ENCODE measurements around the gene TMEM147.

TMEM147 gene, protein sequence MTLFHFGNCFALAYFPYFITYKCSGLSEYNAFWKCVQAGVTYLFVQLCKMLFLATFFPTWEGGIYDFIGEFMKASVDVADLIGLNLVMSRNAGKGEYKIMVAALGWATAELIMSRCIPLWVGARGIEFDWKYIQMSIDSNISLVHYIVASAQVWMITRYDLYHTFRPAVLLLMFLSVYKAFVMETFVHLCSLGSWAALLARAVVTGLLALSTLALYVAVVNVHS

DNA sequence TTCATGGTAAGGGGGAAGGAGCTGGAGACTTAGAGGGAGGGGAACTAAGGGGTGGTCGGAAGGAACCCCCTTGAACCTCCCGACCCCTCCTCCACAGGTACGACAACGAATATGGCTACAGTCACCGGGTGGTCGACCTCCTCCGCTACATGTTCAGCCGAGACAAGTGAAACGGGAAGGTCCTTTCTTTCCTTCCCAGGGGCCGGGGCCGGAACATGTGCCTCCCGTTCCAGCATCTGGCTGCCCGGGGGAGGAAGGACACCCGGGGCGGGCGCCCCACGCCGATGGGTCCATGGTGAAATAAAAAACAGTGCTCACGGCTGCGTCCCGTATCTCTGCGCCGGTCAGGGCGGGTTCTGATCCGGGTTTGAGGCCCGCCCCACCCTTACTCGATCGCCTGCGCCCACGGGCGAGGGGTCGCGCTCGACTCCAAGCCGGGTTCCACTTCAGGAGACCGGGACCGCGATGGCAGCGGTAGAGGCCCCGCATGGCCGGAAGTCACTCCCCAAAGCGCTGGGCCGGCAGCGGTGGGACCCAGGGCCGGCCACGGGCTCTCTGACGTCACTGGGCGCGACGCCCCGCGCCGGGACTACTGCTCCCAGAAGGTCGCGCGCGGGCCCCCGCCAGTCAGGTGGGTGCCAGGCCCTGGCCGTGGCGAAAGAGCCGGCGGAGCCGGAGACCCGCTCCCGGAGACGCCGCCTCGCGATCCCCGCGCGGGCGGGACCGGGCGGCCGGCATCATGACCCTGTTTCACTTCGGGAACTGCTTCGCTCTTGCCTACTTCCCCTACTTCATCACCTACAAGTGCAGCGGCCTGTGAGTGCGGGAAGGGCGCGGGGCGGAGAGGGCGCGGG, at the start of gene TMEM147:
Gene TMEM147, plus strand, starts transcription at position 626 of the 854 bp plus-strand sequence. Its CDS starts 114 bp downstream, at position 740.
- H3K27ac Mint-ChIP-seq: peak within 1 kb of the TSS; percentile 73
- H3K4me1 Mint-ChIP-seq: peaks cover 34% of the 10 kb centered on the region
- peak; percentile 69 to 84 for DNase-seq (ENCODE audit: low spot score in 2 of 2)
- H3K27me3 Mint-ChIP-seq: no peaks in the 10 kb centered on the region
- peak within 1 kb of the TSS; percentile 89 for H3K4me3 Mint-ChIP-seq
- no peaks in the 10 kb centered on the region for H3K9me3 Mint-ChIP-seq
- peak; percentile 92 for ATAC-seq (ENCODE audit: low read depth)
- peaks cover 13% of the 10 kb centered on the region for H3K36me3 Mint-ChIP-seq

DNA sequence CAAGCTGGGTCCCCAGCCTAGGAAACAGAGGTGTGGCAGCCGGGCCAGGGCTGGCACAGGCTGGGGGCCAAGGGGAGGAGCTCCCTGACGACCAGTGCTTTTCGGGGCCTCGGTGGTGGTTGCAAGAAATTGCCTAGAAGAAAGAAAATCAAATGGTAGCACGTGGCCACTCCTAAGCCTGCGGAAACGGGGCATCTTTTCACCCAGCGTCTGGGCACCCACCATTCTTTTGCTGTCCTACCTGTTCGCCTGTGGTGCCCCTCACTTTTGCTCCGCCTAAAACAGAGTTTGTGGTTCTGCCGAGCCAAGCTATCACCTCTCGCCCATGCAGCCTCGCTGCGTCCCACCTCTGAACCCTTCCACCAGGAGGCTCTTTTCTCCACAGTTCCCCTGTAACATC, 48.0 kb upstream of the TMEM147 start:
- H3K4me1 Mint-ChIP-seq: peaks cover 7% of the 10 kb centered on the region

GRCh38 chr19:35498220-35498619, 47.2 kb upstream of the TMEM147 start:
- Mint-ChIP-seq H3K4me3 (no peak overlapping the region), H3K27ac (no peak overlapping the region), H3K9me3 (no peaks in the 10 kb centered on the region), H3K36me3 (no peaks in the 10 kb centered on the region), H3K4me1 (peaks cover 7% of the 10 kb centered on the region), H3K27me3 (peaks cover 14% of the 10 kb centered on the region)
- ATAC-seq (ENCODE audit: low read depth) (no peak), DNase-seq (ENCODE audit: low spot score in 2 of 2) (no peak)

More for the DNA sequence above, 48.0 kb upstream of the TMEM147 start:
- no peaks in the 10 kb centered on the region for H3K9me3 Mint-ChIP-seq
- peaks cover 12% of the 10 kb centered on the region for H3K27me3 Mint-ChIP-seq
- no peaks in the 10 kb centered on the region for H3K36me3 Mint-ChIP-seq
- no peak for DNase-seq (ENCODE audit: low spot score in 2 of 2)
- no peak overlapping the region for H3K4me3 Mint-ChIP-seq
- ATAC-seq (ENCODE audit: low read depth): no peak
- H3K27ac Mint-ChIP-seq: no peak overlapping the region

DNA sequence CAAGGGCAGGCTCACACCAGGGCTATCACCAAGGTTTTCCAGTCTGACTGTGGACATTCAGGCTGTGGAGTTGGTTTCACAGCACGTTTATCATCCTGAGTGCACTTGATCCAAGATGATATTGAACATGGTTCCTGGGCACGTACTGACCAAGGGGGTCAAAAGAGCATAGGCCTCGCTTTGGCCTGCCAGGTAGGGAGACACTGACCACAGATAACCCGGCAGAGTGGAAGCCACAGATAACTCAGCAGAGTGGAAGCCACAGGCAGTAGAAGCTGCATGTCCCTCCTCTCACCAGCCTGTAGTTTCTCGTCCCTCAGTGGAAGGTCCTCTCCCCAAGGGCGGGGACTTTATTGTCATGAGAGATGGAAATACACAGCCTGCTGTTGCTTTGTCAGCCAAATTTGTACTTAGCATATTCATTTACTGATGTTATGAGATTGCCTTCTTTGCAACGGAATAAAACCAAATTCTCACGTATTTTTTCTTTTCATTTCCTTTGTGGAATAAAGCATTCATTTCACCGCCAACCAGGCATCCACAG, 46.4 kb upstream of the TMEM147 start:
- H3K4me1 Mint-ChIP-seq: peaks cover 7% of the 10 kb centered on the region
- no peak for ATAC-seq (ENCODE audit: low read depth)

GRCh38 chr19:35500611-35501010, 44.8 kb upstream of the TMEM147 start:
- DNase-seq (ENCODE audit: low spot score in 2 of 2) (no peak), ATAC-seq (ENCODE audit: low read depth) (no peak)
- H3K9me3 Mint-ChIP-seq: no peaks in the 10 kb centered on the region
- H3K27ac Mint-ChIP-seq: no peak overlapping the region
- H3K27me3 Mint-ChIP-seq: peaks cover 17% of the 10 kb centered on the region
- H3K4me1 Mint-ChIP-seq: no peaks in the 10 kb centered on the region
- no peaks in the 10 kb centered on the region for H3K36me3 Mint-ChIP-seq
- H3K4me3 Mint-ChIP-seq: no peak overlapping the region

More for the DNA sequence above, 46.4 kb upstream of the TMEM147 start:
- no peak overlapping the region for H3K27ac Mint-ChIP-seq
- H3K9me3 Mint-ChIP-seq: no peaks in the 10 kb centered on the region
- no peaks in the 10 kb centered on the region for H3K36me3 Mint-ChIP-seq
- no peak overlapping the region for H3K4me3 Mint-ChIP-seq
- H3K27me3 Mint-ChIP-seq: peaks cover 16% of the 10 kb centered on the region
- DNase-seq (ENCODE audit: low spot score in 2 of 2): no peak

DNA sequence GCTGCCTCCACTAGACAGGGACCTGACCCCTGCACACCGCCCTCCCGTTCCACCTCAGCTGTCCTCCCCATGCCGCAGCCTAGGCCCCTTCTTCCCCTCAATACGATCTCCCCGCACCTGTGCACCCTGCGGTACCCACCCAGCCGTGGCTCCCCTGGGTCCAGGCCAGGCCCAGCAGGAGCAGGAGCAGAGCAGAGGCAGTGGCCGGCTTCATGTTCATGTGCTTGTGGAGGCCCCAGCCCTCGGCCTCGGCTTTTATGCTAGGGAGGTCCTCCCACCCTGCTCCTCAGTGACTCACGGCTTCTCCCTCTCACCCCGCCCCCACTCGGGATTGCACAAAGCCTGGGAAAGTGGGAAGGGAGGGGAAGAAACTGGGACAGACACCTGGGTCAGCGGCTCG, 43.7 kb upstream of the TMEM147 start:
- DNase-seq (ENCODE audit: low spot score in 2 of 2) (no peak), ATAC-seq (ENCODE audit: low read depth) (no peak)
- H3K27ac Mint-ChIP-seq: no peak overlapping the region
- H3K4me1 Mint-ChIP-seq: no peaks in the 10 kb centered on the region
- no peaks in the 10 kb centered on the region for H3K9me3 Mint-ChIP-seq
- peaks cover 23% of the 10 kb centered on the region for H3K27me3 Mint-ChIP-seq
- H3K4me3 Mint-ChIP-seq: no peak overlapping the region
- H3K36me3 Mint-ChIP-seq: no peaks in the 10 kb centered on the region

- ATAC-seq (ENCODE audit: low read depth) (no peak), DNase-seq (ENCODE audit: low spot score in 2 of 2) (no peak)
- peaks cover 26% of the 10 kb centered on the region for H3K27me3 Mint-ChIP-seq
- no peaks in the 10 kb centered on the region for H3K4me1 Mint-ChIP-seq
- no peaks in the 10 kb centered on the region for H3K9me3 Mint-ChIP-seq
- no peaks in the 10 kb centered on the region for H3K36me3 Mint-ChIP-seq
- H3K27ac Mint-ChIP-seq: no peak overlapping the region
- no peak overlapping the region for H3K4me3 Mint-ChIP-seq
Measured at GRCh38 chr19:35502751-35503150, 42.7 kb upstream of the TMEM147 start.

GRCh38 chr19:35506011-35506410, 39.4 kb upstream of the TMEM147 start:
- no peak for DNase-seq (ENCODE audit: low spot score in 2 of 2)
- ATAC-seq (ENCODE audit: low read depth): no peak
- H3K27me3 Mint-ChIP-seq: peaks cover 18% of the 10 kb centered on the region
- no peak overlapping the region for H3K4me3 Mint-ChIP-seq
- H3K9me3 Mint-ChIP-seq: no peaks in the 10 kb centered on the region
- no peaks in the 10 kb centered on the region for H3K36me3 Mint-ChIP-seq
- no peak overlapping the region for H3K27ac Mint-ChIP-seq
- peaks cover 12% of the 10 kb centered on the region for H3K4me1 Mint-ChIP-seq

- ATAC-seq (ENCODE audit: low read depth): no peak
- no peak for DNase-seq (ENCODE audit: low spot score in 2 of 2)
- Mint-ChIP-seq H3K36me3 (no peaks in the 10 kb centered on the region), H3K27ac (no peak overlapping the region), H3K4me1 (peaks cover 12% of the 10 kb centered on the region), H3K4me3 (no peak overlapping the region), H3K9me3 (no peaks in the 10 kb centered on the region), H3K27me3 (peaks cover 16% of the 10 kb centered on the region)
Measured at GRCh38 chr19:35507561-35507960, 37.9 kb upstream of the TMEM147 start.

DNA sequence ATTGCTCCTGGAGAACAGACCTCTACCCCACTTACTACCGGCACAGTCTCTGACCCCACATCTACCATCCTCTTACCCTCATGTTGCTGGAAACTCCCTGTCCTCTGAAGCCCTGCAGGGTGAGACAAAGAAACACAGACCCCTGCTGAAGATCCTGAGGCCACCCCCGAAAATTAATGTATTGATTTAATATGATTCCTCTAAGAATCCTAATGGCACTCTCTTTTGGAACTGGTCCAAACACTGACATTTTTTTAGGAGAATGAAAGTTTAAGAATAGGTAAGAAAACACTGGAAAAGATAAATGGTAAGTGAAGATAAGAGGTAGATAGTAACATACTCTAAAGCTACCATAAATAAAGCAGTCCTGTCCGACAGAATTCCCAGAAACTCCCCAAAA, 37.3 kb upstream of the TMEM147 start:
- Mint-ChIP-seq H3K9me3 (no peaks in the 10 kb centered on the region), H3K36me3 (no peaks in the 10 kb centered on the region), H3K4me3 (no peak overlapping the region), H3K4me1 (peaks cover 12% of the 10 kb centered on the region), H3K27ac (no peak overlapping the region), H3K27me3 (peaks cover 17% of the 10 kb centered on the region)
- no peak for DNase-seq (ENCODE audit: low spot score in 2 of 2)
- no peak for ATAC-seq (ENCODE audit: low read depth)

GRCh38 chr19:35509018-35509652, 36.3 kb upstream of the TMEM147 start:
- Mint-ChIP-seq H3K4me1 (peaks cover 12% of the 10 kb centered on the region), H3K4me3 (peak overlapping the region; percentile 79)

GRCh38 chr19:35509861-35510625, 35.4 kb upstream of the TMEM147 start:
- Mint-ChIP-seq H3K9me3 (no peaks in the 10 kb centered on the region), H3K27ac (peak overlapping the region; percentile 56), H3K4me3 (peak overlapping the region; percentile 79), H3K27me3 (peaks cover 22% of the 10 kb centered on the region), H3K36me3 (no peaks in the 10 kb centered on the region), H3K4me1 (peaks cover 15% of the 10 kb centered on the region)
- peak; percentile 83 for ATAC-seq (ENCODE audit: low read depth)
- peak; percentile 74 to 86 for DNase-seq (ENCODE audit: low spot score in 2 of 2)

More at GRCh38 chr19:35509018-35509652, 36.3 kb upstream of the TMEM147 start:
- peak; percentile 65 for ATAC-seq (ENCODE audit: low read depth)
- H3K36me3 Mint-ChIP-seq: no peaks in the 10 kb centered on the region
- no peak overlapping the region for H3K27ac Mint-ChIP-seq
- H3K9me3 Mint-ChIP-seq: no peaks in the 10 kb centered on the region
- DNase-seq (ENCODE audit: low spot score in 2 of 2): no peak
- peaks cover 19% of the 10 kb centered on the region for H3K27me3 Mint-ChIP-seq

DNA sequence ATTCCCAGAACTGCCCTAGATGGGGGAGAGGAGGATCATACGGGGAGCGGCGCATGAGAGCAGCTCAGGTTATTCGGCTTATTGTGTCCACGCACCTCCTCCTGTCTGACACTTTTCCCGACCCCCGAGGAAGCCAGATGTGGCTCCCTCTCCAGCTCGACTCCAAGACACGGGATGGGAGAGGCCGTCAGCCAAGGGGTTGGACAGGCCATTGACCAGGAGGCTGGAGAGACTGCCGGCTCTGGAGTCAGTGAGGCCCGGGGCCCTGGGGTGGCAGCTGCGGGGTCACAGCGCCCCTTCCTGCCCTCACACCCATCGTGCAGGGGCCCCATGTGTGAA, 34.8 kb upstream of the TMEM147 start:
- peaks cover 22% of the 10 kb centered on the region for H3K27me3 Mint-ChIP-seq

More for the DNA sequence above, 34.8 kb upstream of the TMEM147 start:
- Mint-ChIP-seq H3K4me3 (peak overlapping the region; percentile 79), H3K4me1 (peaks cover 15% of the 10 kb centered on the region), H3K9me3 (no peaks in the 10 kb centered on the region), H3K36me3 (no peaks in the 10 kb centered on the region), H3K27ac (peak overlapping the region; percentile 56)
- no peak for DNase-seq (ENCODE audit: low spot score in 2 of 2)
- no peak for ATAC-seq (ENCODE audit: low read depth)

Measured in memory B cell (primary cell).